Stomach (tissue), 4 donors: Measurements from ENCODE around the gene CTSF.

Experiments used
- CTCF ChIP-seq, 7 experiments: fragments of 450-650 bp in 4 of 7; fragments of 200-600 bp in 3 of 7; sonication (generic) in 3 of 7; IDR thresholded peaks; one replicate each; pipeline ENCODE4 v1.5.1; 2016 to 2019; ENCODE audit warnings: antibody characterized with exemption in 7 of 7, control low read depth in 2 of 7, mild to moderate bottlenecking in 1 of 7
- EP300 ChIP-seq: sonication (generic); formaldehyde crosslinking; IDR thresholded peaks from one replicate; pipeline ENCODE4 v1.6.1; 2017; ENCODE audit warnings: antibody characterized with exemption
- POLR2AphosphoS5 ChIP-seq, 3 donors: sonication (generic); formaldehyde crosslinking; IDR thresholded peaks; one replicate each; pipeline ENCODE4 v1.6.1; 2016; ENCODE audit warnings: antibody characterized with exemption in 3 of 3

- no peak for TF ChIP-seq CTCF (IDR thresholded peaks at IDR 0.05)
- no peak for TF ChIP-seq EP300
- TF ChIP-seq POLR2AphosphoS5 (IDR thresholded peaks at IDR 0.05): no peak
These were observed 12.9 kb upstream of the CTSF start for GRCh38 chr11:66581261-66581660.
